Inflammatory macrophage treated with lipopolysaccharide for 1 hour (primary cell): Measurements from ENCODE around the gene ACSS3.
"Not testable (repeated sequence)": the region's sequence is repeated elsewhere in the genome, so short reads cannot be mapped to it uniquely, and the experiment has no call there.

Experiments used
- DNase-seq, 2 donors: peaks; one replicate each; pipeline ENCODE4 v3.0.0-alpha.2; 2020 to 2022

ACSS3 gene

GRCh38 chr12:81077686-81078441, at the start of gene ACSS3:
ACSS3 (plus strand) TSS chr12:81078079; CDS start chr12:81078121, 42 bp downstream.
- no peak for DNase-seq

GRCh38 chr12:81034926-81035325, 43.0 kb upstream of the ACSS3 start:
- DNase-seq: no peak

GRCh38 chr12:81039231-81039630, 38.6 kb upstream of the ACSS3 start:
- no peak for DNase-seq

- no peak for DNase-seq
Measured at GRCh38 chr12:81043979-81044740, 33.7 kb upstream of the ACSS3 start.

GRCh38 chr12:81064971-81065370, 12.9 kb upstream of the ACSS3 start:
- not testable (repeated sequence) for DNase-seq

- DNase-seq: no peak
Measured at GRCh38 chr12:81070846-81071245, 7.0 kb upstream of the ACSS3 start.

GRCh38 chr12:81075539-81075938, 2.3 kb upstream of the ACSS3 start:
- DNase-seq: no peak

GRCh38 chr12:81077329-81077685, 572 bp upstream of the ACSS3 start:
- DNase-seq: no peak

- no peak for DNase-seq
Measured at GRCh38 chr12:81078469-81079196, 754 bp downstream of the ACSS3 start.

GRCh38 chr12:81079280-81080076, 1.6 kb downstream of the ACSS3 start:
- no peak for DNase-seq

GRCh38 chr12:81080431-81080983, 2.6 kb downstream of the ACSS3 start:
- DNase-seq: no peak

- no peak for DNase-seq
Measured at GRCh38 chr12:81081726-81082125, 3.8 kb downstream of the ACSS3 start.

GRCh38 chr12:81083018-81083417, 5.1 kb downstream of the ACSS3 start:
- DNase-seq: no peak

GRCh38 chr12:81083906-81084513, 6.1 kb downstream of the ACSS3 start:
- DNase-seq: no peak

- DNase-seq: peak; percentile 1 to 4
Measured at GRCh38 chr12:81084811-81085350, 7.0 kb downstream of the ACSS3 start.

GRCh38 chr12:81085832-81086231, 8.0 kb downstream of the ACSS3 start:
- DNase-seq: no peak

GRCh38 chr12:81086342-81086741, 8.5 kb downstream of the ACSS3 start:
- DNase-seq: no peak

- no peak for DNase-seq
Measured at GRCh38 chr12:81088221-81088620, 10.3 kb downstream of the ACSS3 start.

GRCh38 chr12:81089412-81089811, 11.5 kb downstream of the ACSS3 start:
- DNase-seq: no peak

GRCh38 chr12:81092053-81092452, 14.2 kb downstream of the ACSS3 start:
- no peak for DNase-seq

GRCh38 chr12:81094718-81095360, 17.0 kb downstream of the ACSS3 start:
- DNase-seq: no peak
